HL-60/S4 (cell line): ENCODE data around the gene OR13C8.
"Not testable (repeated sequence)": the region's sequence is repeated elsewhere in the genome, so short reads cannot be mapped to it uniquely, and the experiment has no call there.

Experiments used
- in situ Hi-C: fragments of 300-500 bp; cut with MboI; formaldehyde crosslinking; loops from 2 replicates; pipeline ENCODE4 v1.14.3; 2022; ENCODE audit warnings: low sequenced_read_pairs

The OR13C8 gene, protein sequence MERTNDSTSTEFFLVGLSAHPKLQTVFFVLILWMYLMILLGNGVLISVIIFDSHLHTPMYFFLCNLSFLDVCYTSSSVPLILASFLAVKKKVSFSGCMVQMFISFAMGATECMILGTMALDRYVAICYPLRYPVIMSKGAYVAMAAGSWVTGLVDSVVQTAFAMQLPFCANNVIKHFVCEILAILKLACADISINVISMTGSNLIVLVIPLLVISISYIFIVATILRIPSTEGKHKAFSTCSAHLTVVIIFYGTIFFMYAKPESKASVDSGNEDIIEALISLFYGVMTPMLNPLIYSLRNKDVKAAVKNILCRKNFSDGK

GRCh38 chr9:104568868-104569267, at the start of gene OR13C8:
OR13C8 (plus strand) TSS chr9:104569168; CDS start chr9:104569168, 0 bp downstream.
- in situ Hi-C loops: no loop called here

DNA sequence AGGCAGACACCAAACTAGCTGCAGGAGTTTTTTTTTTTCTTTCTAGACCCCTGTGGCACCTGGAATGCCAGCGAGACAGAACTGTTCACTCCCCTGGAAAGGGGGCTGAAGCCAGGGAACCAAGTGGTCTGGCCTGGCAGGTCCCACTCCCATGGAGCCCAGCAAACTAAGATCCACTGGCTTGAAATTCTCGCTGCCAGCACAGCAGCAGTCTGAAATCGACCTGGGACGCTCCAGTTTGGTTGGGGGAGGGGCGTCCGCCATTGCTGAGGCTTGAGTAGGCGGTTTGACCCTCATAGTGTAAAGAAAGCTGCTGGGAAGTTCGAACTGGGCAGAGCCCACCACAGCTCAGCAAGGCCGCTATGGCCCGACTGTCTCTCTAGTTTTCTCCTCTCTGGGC, 48.7 kb upstream of the OR13C8 start:
- in situ Hi-C loops: not testable (repeated sequence)

DNA sequence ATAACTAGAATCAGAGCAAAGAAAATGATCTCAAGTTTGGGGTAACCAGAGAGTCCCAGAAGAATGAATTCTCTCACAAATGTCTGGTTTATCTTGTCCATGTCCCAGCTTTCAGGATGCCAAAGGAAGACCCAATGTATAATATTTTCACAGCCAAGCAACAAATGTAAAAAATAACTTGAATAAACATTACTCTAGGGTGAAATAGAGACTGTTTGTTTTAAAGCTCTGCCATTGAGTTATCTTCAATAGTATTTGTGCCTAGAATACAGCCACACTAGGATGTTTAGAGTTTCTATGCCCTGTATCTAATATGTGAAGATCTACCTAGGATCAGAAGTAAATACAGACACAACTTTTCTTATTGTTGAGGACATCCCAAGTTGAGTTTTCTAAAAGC, 41.9 kb upstream of the OR13C8 start, which contains the start of gene OR13C4:
Gene OR13C4, minus strand, starts transcription at position 101 of the 400 bp plus-strand sequence. Its CDS starts 0 bp downstream, at position 101.
- in situ Hi-C loops: no loop called here

DNA sequence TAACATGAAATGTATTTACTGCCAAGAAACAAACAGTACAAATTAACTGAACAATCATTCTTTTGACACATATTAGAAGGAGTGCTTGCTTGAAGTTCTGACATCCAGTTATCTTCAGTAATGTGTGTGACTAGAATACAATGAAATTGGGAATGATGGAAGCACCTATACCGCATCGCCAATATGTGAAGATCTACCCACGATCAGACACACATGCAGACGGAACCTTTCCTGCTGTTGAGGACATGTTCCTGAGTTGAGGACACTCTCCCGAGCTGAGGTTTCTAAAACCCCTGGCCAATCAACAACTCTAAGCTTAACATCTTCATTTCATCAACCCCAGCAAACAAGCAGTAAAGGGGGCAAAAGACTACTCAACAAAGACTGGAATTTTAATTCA, 32.2 kb upstream of the OR13C8 start, which contains the start of gene OR13C3:
Gene OR13C3, minus strand, starts transcription at position 101 of the 400 bp plus-strand sequence. CDS start 133 bp downstream, outside the sequence.
- in situ Hi-C loops: no loop called here

GRCh38 chr9:104539275-104539674, 29.7 kb upstream of the OR13C8 start:
- in situ Hi-C loops: no loop called here

DNA sequence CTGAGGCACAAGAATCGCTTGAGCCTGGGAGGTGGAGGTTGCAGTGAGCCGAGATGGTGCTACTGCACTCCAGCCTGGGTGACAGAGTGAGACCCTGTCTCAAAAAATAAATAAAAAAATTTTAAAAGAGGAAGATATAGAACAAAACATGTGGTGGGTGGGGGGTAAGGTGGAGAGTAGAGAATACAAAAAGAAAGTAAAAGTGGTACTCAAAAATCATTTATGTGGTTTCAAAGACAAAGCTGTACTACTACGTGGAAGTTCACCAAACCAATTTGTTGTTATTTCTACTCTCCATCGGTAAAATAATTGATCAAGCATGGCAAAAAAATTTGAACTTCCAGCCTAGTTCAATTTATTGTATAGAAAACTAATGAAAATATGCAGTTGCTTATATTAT, 24.3 kb upstream of the OR13C8 start:
- in situ Hi-C loops: no loop called here

- in situ Hi-C loops: no loop called here
These were observed 15.7 kb upstream of the OR13C8 start for GRCh38 chr9:104553261-104553660.

DNA sequence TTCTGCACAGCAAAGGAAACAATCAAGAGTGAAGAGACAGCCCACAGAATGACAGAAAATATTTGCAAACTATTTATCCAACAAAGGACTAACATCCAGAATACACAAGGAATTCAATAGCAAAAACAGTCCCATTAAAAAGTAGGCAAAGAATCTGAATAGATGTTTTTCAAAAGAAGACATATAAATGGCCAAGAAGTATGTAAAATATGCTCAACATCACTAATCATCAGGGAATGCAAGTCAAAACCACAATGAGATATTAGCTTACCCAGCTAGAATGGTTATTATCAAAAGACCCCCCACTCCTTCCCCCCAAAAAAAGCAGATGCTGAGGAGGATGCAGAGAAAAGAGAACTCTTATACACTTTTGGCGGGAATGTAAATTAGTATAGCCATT, 13.4 kb upstream of the OR13C8 start:
- in situ Hi-C loops: no loop called here

GRCh38 chr9:104556830-104557634, 11.9 kb upstream of the OR13C8 start:
- in situ Hi-C loops: no loop called here

DNA sequence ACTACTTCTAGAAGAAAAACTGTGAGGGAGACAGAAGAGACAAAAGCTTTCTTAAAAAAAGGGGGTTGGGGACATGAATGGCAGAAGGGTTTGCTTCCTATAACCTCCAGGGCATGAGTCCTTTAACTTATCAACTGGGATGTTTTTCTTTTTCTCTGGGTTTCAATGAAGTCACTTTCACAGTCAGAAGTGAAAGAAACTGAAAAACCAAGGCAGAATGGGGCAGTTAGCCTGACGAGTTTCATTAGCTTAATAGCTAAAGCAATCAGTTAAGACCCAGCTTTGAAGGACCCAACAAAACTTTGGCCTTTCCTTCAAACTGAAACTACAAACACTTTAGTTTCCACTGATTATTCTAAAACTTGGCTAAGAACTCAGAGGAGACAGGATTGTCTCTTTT, 4.6 kb upstream of the OR13C8 start:
- in situ Hi-C loops: no loop called here

- in situ Hi-C loops: no loop called here
These were observed 3.6 kb downstream of the OR13C8 start for GRCh38 chr9:104572612-104573011.

GRCh38 chr9:104575456-104575855, 6.5 kb downstream of the OR13C8 start:
- in situ Hi-C loops: no loop called here

DNA sequence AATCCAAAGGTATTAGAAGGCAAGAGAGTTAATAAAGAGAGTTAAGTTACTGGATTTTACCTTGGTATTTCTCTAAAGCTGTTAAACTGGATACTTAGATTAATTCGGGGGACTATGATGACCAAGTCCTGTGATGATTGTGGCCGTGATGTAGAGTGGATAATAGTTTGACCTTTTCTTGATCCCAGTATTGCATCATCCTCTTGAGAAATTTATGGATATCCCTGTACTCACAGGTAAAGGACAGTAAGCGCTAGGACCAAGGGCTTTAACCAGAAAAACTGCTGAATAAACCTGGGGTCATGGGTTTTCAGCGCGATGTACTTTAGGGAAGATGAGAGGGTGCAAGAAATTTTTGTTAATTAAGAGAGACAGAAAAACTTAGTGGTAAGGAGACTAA, 8.3 kb downstream of the OR13C8 start:
- in situ Hi-C loops: no loop called here

DNA sequence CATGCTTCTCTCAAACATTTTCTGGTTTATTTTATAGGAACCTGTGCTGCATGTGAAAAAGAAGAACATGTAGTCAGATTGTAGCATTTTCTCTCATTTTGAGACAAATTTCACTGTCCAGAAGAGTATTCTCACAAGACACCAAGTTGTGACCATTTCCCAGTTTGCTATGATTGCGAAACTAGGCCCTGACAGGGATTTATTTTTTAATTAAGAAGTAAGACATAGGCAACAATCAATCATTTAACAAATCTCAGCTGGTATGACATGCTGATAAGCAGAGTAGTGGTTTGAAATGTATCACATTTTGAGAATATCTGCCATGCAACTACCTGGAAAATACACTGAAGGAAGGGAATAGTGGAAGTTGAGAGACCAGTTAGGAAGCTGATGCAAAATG, 11.6 kb downstream of the OR13C8 start:
- in situ Hi-C loops: no loop called here

- in situ Hi-C loops: no loop called here
These were observed 17.7 kb downstream of the OR13C8 start for GRCh38 chr9:104586496-104587180.

DNA sequence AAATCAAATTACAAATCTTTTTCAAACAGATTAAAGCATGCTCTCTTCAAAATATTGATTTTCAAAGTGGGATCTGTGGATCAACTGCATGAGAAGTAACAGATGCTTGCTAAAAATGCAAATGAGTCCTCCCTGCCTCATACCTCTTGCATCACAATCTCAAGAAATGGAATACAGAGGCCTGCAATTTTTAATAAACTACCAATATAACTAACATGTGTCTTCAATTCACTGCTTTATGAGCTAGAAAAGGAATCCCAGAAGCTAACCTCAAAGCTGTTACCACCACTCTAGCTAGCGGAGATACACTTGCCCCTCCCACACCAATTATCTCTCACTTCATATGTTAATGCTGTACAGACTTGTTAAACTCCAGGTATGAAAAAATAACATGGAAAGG, 20.7 kb downstream of the OR13C8 start:
- in situ Hi-C loops: no loop called here

DNA sequence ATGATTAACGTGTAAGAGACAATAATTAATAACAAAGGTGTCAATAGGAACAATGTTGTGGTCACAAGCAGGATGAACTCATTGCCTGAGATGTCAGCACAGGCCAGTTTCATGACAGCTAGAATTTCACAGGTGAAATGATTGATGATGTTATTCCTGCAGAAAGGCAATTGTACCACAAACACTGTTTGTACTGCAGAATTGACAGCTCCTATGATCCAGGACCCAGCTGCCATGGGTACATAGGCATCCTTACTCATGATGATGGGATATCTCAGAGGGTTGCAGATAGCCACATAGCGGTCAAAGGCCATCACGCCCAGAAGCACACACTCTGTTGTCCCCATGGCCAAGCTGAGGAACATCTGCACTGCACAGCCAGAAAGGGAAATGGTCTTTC, 29.8 kb downstream of the OR13C8 start:
- in situ Hi-C loops: not testable (repeated sequence)

DNA sequence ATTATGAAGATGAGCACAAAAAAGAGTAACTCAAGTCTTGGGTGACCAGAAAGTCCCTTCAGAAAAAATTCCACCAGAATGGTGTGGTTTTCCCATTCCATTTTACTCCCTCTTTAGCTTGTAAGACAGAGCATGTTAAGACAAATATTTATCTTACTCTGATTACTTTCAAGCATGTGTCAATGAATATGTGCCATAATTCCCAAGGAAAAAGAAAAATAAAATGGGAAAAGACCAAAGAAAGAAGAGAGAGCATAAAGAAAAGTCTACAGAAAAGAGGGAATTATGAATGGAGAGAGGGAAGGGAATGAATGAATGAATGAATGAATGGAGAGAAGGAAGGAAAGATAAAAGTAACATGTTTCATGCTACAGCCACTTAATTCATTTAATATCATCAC, 30.3 kb downstream of the OR13C8 start, which contains the start of gene OR13C5:
Gene OR13C5, minus strand, starts transcription at position 101 of the 400 bp plus-strand sequence. Its CDS starts 0 bp downstream, at position 101.
- in situ Hi-C loops: not testable (repeated sequence)

GRCh38 chr9:104604801-104605200, 35.8 kb downstream of the OR13C8 start:
- in situ Hi-C loops: no loop called here

DNA sequence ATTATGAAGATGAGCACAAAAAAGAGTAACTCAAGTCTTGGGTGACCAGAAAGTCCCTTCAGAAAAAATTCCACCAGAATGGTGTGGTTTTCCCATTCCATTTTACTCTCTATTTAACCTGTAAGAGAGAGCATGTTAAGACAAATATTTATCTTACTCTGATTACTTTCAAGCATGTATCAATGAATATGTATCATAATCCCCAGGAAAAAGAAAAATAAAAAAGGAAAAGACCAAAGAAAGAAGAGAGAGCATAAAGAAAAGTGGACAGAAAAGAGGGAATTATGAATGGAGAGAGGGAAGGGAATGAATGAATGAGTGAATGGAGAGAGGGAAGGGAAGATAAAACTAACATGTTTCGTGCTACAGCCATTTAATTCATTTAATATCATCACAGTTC, 36.6 kb downstream of the OR13C8 start, which contains the start of gene OR13C2:
Gene OR13C2, minus strand, starts transcription at position 101 of the 400 bp plus-strand sequence. Its CDS starts 0 bp downstream, at position 101.
- in situ Hi-C loops: not testable (repeated sequence)

- in situ Hi-C loops: no loop called here
These were observed 37.2 kb downstream of the OR13C8 start for GRCh38 chr9:104606152-104606551.
